Smooth muscle cell (in vitro differentiated cells): ENCODE data around the gene HOOK2. TPM values are rescaled to one million over a fixed set of nuclear protein-coding genes. Genes with fewer than 3 reads are reported as not detected.

Experiments
- DNase-seq: peaks from one replicate; lab custom pipeline; 2025; ENCODE audit not compliant: unreplicated experiment; lab: John Stamatoyannopoulos, UW
- H2AFZ ChIP-seq: fragments of 200-600 bp; sonication (generic); 2 replicates; pipeline ENCODE4 v1.6.0; 2016; ENCODE audit warnings: antibody characterized with exemption, low read depth, mild to moderate bottlenecking
- H3F3A ChIP-seq: fragments of 200-600 bp; sonication (generic); 2 replicates; pipeline ENCODE4 v1.6.0; 2017; ENCODE audit warnings: antibody characterized with exemption, low read depth
- H3K27ac ChIP-seq: fragments of 200-600 bp; sonication (generic); 2 replicates; pipeline ENCODE4 v1.5.1; 2016; ENCODE audit warnings: low read depth, mild to moderate bottlenecking
- H3K27me3 ChIP-seq: fragments of 200-600 bp; sonication (generic); 2 replicates; pipeline ENCODE4 v1.6.1; 2016; ENCODE audit warnings: low read depth, mild to moderate bottlenecking
- H3K36me3 ChIP-seq: fragments of 200-600 bp; sonication (generic); 2 replicates; pipeline ENCODE4 v1.5.1; 2016; ENCODE audit warnings: low read depth
- H3K4me1 ChIP-seq: fragments of 200-600 bp; sonication (generic); 2 replicates; pipeline ENCODE4 v1.5.1; 2016; ENCODE audit warnings: low read depth
- H3K4me2 ChIP-seq: fragments of 200-600 bp; sonication (generic); 2 replicates; pipeline ENCODE4 v1.6.0; 2016; ENCODE audit warnings: mild to moderate bottlenecking
- H3K4me3 ChIP-seq: fragments of 200-600 bp; sonication (generic); 2 replicates; pipeline ENCODE4 v1.5.1; 2016; ENCODE audit warnings: mild to moderate bottlenecking
- H3K79me2 ChIP-seq: fragments of 200-600 bp; sonication (generic); 2 replicates; pipeline ENCODE4 v1.6.0; 2016; ENCODE audit warnings: low read depth, mild to moderate bottlenecking
- H3K9ac ChIP-seq: fragments of 200-600 bp; sonication (generic); 2 replicates; pipeline ENCODE4 v1.6.0; 2016; ENCODE audit warnings: low read depth
- H3K9me3 ChIP-seq: fragments of 200-600 bp; sonication (generic); replicated peaks from 2 replicates; pipeline ENCODE4 v1.5.1; 2016; ENCODE audit warnings: low read depth
- H4K20me1 ChIP-seq: fragments of 200-600 bp; sonication (generic); 2 replicates; pipeline ENCODE4 v1.6.0; 2016; ENCODE audit warnings: low read depth
- WGBS: methylation state at CpG from one replicate; pipeline ENCODE4 v1.1.7; 2016; ENCODE audit warnings: low lambda C conversion rate; 5-methylcytosine and 5-hydroxymethylcytosine counted together
- polyA plus RNA-seq: library from polyadenylated mRNA; unstranded; fragments of >200 nt; fragmentation: Nextera tagmentation; extraction: Ambion mirVana; gene quantifications from 2 replicates; pipeline ENCODE4 v1.2.1, GENCODE V29; 2016
- total RNA-seq: library from RNA; depleted of rRNA; stranded (reverse); fragments of >200 nt; gene quantifications from 2 replicates; pipeline ENCODE4 v1.2.3, GENCODE V29; 2014
- TF ChIP-seq, protein P1 (sequence below): fragments of 200-600 bp; sonication (generic); IDR thresholded peaks from 2 replicates; pipeline ENCODE4 v1.5.1; 2017; ENCODE audit warnings: borderline replicate concordance, mild to moderate bottlenecking, antibody characterized with exemption; ENCODE audit not compliant: insufficient read depth, poor library complexity, severe bottlenecking

The HOOK2 gene
- total and polyA plus RNA-seq, 2 experiments from 2014 or later = 14.6 to 20.5 TPM

DNA sequence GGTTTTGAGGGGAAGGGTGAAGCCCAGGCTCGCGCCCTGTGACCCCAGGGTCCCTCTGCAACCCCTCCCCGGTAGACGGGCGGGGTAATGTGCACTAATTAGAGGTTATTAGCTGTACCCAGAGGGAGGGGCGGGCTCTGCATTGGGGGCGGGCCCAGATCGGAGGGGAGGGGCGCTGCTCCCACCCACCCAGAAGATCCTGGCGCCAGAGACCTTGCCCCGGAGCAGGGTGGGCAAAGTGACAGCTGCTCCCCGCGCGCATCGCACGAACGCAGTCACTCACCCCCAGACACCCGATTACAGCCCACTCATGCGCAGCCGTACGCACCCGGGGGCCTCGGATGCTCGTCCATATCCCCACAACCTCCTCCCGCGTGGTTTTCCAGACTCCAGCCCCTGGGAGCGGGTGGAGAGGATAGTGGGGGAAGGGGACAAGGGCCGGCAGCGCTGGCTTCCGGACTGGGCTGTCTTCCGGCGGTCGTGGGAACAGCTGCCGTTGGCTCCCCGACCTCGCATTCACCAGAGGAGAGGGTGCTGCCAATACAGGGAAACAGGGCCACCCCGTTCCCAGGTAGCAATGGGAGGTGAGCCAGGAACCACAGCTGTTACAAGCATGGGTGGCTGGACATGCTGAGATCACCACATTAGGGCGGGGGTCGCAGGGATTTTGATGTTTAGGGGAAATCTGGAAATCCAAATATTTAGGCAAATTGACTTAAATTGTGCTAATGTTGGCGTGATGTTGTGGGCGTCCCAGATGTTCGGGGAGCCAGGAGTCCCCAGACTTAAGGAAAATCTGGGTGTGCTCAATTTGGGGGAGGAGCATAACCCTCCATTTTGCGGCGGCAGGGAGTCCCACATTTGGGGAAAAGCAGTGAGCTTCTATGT is 2.9 kb upstream of the HOOK2 start:
- peaks cover 23% of the 10 kb centered on the region for H3K4me1 ChIP-seq
- DNase-seq = no peak
- 3% methylated on average over 40 of the region's 44 CpGs for WGBS
- peak overlapping the region; percentile 67 for H3K9ac ChIP-seq
- H3F3A ChIP-seq = peaks cover 41% of the 10 kb centered on the region
- peaks cover 6% of the 10 kb centered on the region for H3K79me2 ChIP-seq
- H3K27ac ChIP-seq = peak overlapping the region; percentile 93
- peak overlapping the region; percentile 89 for H3K4me2 ChIP-seq
- no peak overlapping the region for H2AFZ ChIP-seq
- no peaks in the 10 kb centered on the region for H3K36me3 ChIP-seq
- H3K27me3 ChIP-seq = no peaks in the 10 kb centered on the region
- peak overlapping the region; percentile 61 for H3K4me3 ChIP-seq
- H4K20me1 ChIP-seq = no peaks in the 10 kb centered on the region
- TF ChIP-seq, protein P1, sequence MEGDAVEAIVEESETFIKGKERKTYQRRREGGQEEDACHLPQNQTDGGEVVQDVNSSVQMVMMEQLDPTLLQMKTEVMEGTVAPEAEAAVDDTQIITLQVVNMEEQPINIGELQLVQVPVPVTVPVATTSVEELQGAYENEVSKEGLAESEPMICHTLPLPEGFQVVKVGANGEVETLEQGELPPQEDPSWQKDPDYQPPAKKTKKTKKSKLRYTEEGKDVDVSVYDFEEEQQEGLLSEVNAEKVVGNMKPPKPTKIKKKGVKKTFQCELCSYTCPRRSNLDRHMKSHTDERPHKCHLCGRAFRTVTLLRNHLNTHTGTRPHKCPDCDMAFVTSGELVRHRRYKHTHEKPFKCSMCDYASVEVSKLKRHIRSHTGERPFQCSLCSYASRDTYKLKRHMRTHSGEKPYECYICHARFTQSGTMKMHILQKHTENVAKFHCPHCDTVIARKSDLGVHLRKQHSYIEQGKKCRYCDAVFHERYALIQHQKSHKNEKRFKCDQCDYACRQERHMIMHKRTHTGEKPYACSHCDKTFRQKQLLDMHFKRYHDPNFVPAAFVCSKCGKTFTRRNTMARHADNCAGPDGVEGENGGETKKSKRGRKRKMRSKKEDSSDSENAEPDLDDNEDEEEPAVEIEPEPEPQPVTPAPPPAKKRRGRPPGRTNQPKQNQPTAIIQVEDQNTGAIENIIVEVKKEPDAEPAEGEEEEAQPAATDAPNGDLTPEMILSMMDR = no peak
- no peaks in the 10 kb centered on the region for H3K9me3 ChIP-seq

DNA sequence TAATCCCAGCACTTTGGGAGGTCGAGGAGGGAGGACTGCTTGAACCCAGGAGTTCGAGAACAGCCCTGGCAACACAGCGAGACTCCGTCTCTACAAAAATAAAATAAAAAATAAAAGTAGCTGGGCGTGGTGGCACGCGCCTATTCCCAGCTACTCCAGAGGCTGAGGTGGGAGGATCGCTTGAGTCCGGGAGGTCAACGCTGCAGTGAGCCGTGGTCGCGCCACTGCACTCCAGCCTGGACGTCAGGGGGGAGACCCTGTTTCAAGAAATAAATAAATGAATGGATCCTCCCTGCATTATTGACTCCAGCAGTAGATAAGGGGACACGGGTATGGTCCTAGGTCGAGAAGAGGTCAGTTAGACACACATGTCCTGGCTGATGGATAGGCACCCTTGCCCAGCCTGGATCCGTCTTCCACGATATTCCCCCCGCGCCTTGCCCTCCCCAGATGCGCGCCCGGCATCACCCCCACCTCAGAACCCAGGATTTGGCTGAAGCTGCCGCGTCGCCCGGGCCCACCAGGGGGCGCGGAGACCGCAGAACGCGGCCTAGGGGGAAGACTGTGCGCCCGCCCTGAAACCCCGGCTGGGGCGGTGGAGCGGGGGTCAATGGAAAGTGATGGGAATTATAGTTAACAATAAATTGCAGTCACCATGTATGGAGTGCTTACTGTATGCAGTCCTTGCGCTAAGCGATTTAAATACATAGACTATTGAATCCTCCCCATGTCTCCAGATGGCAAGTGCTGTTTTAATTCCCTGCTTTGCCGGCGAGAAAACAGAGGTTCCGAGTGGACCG is 2.1 kb upstream of the HOOK2 start:
- H3K36me3 ChIP-seq = no peaks in the 10 kb centered on the region
- peak overlapping the region; percentile 93 for H3K27ac ChIP-seq
- H3K4me1 ChIP-seq = peaks cover 19% of the 10 kb centered on the region
- peak; percentile 67 for DNase-seq
- 15% methylated on average over 41 of the region's 43 CpGs for WGBS
- H3F3A ChIP-seq = peaks cover 40% of the 10 kb centered on the region
- H3K4me2 ChIP-seq = peak overlapping the region; percentile 89
- peak overlapping the region; percentile 61 for H3K4me3 ChIP-seq
- no peaks in the 10 kb centered on the region for H3K27me3 ChIP-seq
- H4K20me1 ChIP-seq = no peaks in the 10 kb centered on the region
- H3K79me2 ChIP-seq = peaks cover 6% of the 10 kb centered on the region
- TF ChIP-seq, protein P1 = peak; percentile 95
- no peaks in the 10 kb centered on the region for H3K9me3 ChIP-seq
- peak overlapping the region; percentile 58 for H3K9ac ChIP-seq
- peak overlapping the region; percentile 62 for H2AFZ ChIP-seq

DNA sequence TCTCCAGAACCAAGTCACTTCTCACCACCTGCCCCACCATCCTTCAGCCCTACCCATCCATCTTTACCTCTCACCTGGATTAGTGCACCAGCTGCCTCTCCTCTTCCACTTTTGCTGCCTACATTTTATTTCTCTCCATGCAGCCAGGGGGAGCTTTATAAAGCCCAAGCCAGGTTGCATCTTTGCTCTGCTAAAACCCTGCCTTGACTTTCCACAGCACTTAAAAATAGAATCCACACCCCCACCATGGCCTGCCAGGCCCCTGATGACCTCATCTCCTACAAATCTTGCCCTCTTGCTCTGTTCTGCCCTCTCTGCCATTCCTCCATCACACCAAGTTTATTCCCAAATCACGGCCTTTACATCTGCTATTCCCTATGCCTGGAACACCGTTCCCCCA is 1.8 kb downstream of the HOOK2 start:
- Histone ChIP-seq H3K36me3 (no peaks in the 10 kb centered on the region), H3K4me2 (peak overlapping the region; percentile 36), H3K4me1 (peaks cover 14% of the 10 kb centered on the region), H4K20me1 (no peaks in the 10 kb centered on the region), H2AFZ (no peak overlapping the region), H3F3A (peaks cover 23% of the 10 kb centered on the region), H3K4me3 (no peak overlapping the region), H3K27ac (peak overlapping the region; percentile 15), H3K9ac (no peak overlapping the region), H3K27me3 (no peaks in the 10 kb centered on the region), H3K9me3 (no peaks in the 10 kb centered on the region), H3K79me2 (peaks cover 6% of the 10 kb centered on the region)
- no peak for DNase-seq
- TF ChIP-seq, protein P1 = peak; percentile 25
- WGBS = 70% methylated on average over 2 of the region's 2 CpGs
